Measurements from ENCODE around the gene DIPK1B. TPM values are rescaled to one million over a fixed set of nuclear protein-coding genes. Genes with fewer than 3 reads are reported as not detected.
"Not testable (repeated sequence)": the region's sequence is repeated elsewhere in the genome, so short reads cannot be mapped to it uniquely, and the experiment has no call there.

The DIPK1B gene
- total RNA-seq, 2 donors from 2014 or later, result 45.1 to 45.7 TPM

DNA sequence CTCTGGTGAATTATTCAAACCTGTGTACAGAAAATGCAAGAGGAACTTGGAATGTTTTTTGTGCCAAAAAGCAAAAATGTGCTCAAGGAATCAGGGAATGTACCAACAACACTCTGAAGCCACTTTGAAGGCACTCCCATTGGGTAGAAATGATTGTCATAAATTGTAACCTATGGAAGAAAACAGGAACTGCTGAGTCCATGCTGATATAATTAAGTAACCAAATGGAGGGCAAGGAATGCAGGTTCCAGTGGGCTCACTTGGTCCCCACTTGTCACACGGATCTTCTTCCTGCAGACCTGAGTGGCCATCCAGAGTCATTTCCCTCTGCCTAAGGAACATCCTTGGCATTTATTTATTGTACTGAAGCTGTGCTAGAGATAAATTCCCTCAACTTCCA, 38.9 kb downstream of the DIPK1B start:
- peaks cover 0 to 9% of the 10 kb centered on the region in 2 donors for H3K9me3 ChIP-seq
- peaks cover 0 to 23% of the 10 kb centered on the region in 2 donors for H3K4me1 ChIP-seq
- H3K4me3 ChIP-seq, result no peak overlapping the region
- TF ChIP-seq, protein P1, sequence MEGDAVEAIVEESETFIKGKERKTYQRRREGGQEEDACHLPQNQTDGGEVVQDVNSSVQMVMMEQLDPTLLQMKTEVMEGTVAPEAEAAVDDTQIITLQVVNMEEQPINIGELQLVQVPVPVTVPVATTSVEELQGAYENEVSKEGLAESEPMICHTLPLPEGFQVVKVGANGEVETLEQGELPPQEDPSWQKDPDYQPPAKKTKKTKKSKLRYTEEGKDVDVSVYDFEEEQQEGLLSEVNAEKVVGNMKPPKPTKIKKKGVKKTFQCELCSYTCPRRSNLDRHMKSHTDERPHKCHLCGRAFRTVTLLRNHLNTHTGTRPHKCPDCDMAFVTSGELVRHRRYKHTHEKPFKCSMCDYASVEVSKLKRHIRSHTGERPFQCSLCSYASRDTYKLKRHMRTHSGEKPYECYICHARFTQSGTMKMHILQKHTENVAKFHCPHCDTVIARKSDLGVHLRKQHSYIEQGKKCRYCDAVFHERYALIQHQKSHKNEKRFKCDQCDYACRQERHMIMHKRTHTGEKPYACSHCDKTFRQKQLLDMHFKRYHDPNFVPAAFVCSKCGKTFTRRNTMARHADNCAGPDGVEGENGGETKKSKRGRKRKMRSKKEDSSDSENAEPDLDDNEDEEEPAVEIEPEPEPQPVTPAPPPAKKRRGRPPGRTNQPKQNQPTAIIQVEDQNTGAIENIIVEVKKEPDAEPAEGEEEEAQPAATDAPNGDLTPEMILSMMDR (IDR thresholded peaks at IDR 0.05), result no peak
- no peaks in the 10 kb centered on the region for H3K36me3 ChIP-seq
- H3K27me3 ChIP-seq, result no peaks in the 10 kb centered on the region
- H3K27ac ChIP-seq, result no peak overlapping the region
- no peak for DNase-seq (ENCODE audit: low spot score)

DNA sequence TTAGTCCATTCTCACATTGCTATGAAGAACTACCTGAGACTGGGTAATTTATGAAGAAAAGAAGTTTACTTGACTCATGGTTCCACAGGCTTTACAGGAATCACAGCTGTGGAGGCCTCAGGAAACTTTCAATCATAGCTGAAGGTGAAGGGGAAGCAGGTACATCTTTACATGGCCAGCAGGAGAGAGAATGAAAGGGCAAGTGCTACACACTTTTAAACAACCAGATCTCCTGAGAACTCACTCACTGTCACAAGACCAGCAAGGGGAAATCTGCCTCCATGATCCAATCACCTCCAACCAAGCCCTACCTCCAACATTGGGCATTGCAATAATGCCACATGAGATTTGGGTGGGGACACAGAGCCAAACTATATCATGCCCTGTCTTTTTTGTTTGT, 39.4 kb downstream of the DIPK1B start:
- peaks cover 0 to 23% of the 10 kb centered on the region in 2 donors for H3K4me1 ChIP-seq
- peaks cover 0 to 11% of the 10 kb centered on the region in 2 donors for H3K9me3 ChIP-seq
- H3K36me3 ChIP-seq, result no peaks in the 10 kb centered on the region
- no peak overlapping the region for H3K27ac ChIP-seq
- no peak overlapping the region for H3K4me3 ChIP-seq
- no peak for DNase-seq (ENCODE audit: low spot score)
- H3K27me3 ChIP-seq, result no peaks in the 10 kb centered on the region
- TF ChIP-seq, protein P1 (IDR thresholded peaks at IDR 0.05), result no peak

GRCh38 chr9:136753371-136754058, 41.1 kb downstream of the DIPK1B start:
- no peaks in the 10 kb centered on the region for H3K27me3 ChIP-seq
- no peak overlapping the region for H3K4me3 ChIP-seq
- H3K9me3 ChIP-seq, result peaks cover 0 to 11% of the 10 kb centered on the region in 2 donors
- peaks cover 0 to 19% of the 10 kb centered on the region in 2 donors for H3K4me1 ChIP-seq
- TF ChIP-seq, protein P1 (IDR thresholded peaks at IDR 0.05), result no peak
- no peaks in the 10 kb centered on the region for H3K36me3 ChIP-seq
- no peak overlapping the region for H3K27ac ChIP-seq
- no peak for DNase-seq (ENCODE audit: low spot score)

- Histone ChIP-seq H3K27ac (no peak overlapping the region), H3K9me3 (peaks cover 0 to 11% of the 10 kb centered on the region in 2 donors), H3K36me3 (no peaks in the 10 kb centered on the region), H3K4me3 (no peak overlapping the region), H3K27me3 (no peaks in the 10 kb centered on the region), H3K4me1 (peaks cover 0 to 13% of the 10 kb centered on the region in 2 donors)
- TF ChIP-seq, protein P1 (IDR thresholded peaks at IDR 0.05), result no peak
- DNase-seq (ENCODE audit: low spot score), result no peak
Observed at GRCh38 chr9:136754059-136754572, 41.7 kb downstream of the DIPK1B start.

DNA sequence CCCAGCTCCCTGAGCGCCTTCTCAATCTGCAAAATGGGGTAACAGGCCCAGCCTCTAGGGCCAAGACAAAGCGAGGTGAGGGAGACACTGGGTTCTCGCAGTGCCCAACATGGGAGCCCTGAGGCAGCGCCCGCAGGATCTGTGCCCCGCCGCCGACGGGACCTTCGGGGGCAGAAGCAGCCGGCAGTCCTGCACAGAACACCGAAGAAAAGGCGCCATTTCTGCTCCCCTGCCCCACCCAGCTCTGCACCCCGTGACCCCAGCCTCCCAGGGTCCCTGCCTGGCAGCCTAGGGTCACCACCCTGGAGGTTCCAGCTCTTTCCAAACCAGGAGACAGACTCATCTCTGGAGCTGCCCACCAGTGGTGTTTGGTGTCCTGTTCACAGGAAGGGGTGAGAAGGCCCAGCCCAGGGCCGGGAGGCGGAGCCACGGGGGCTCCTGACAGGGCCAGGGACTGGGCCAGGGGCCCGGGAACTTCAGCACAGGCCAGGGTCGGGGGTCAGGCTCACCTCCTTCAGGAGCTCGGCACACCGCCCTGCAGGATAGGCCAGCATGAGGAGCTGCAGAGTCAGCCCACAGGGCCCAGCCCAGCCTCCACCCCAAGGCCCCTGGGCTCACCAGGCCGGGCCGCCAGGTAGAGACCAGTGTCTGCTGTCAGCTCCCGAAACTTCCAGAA, 42.4 kb downstream of the DIPK1B start:
- Histone ChIP-seq H3K27ac (no peak overlapping the region), H3K36me3 (no peaks in the 10 kb centered on the region), H3K4me1 (peaks cover 0 to 7% of the 10 kb centered on the region in 2 donors), H3K4me3 (no peak overlapping the region), H3K27me3 (no peaks in the 10 kb centered on the region), H3K9me3 (peaks cover 0 to 11% of the 10 kb centered on the region in 2 donors)
- TF ChIP-seq, protein P1 (IDR thresholded peaks at IDR 0.05), result no peak
- DNase-seq (ENCODE audit: low spot score), result no peak

DNA sequence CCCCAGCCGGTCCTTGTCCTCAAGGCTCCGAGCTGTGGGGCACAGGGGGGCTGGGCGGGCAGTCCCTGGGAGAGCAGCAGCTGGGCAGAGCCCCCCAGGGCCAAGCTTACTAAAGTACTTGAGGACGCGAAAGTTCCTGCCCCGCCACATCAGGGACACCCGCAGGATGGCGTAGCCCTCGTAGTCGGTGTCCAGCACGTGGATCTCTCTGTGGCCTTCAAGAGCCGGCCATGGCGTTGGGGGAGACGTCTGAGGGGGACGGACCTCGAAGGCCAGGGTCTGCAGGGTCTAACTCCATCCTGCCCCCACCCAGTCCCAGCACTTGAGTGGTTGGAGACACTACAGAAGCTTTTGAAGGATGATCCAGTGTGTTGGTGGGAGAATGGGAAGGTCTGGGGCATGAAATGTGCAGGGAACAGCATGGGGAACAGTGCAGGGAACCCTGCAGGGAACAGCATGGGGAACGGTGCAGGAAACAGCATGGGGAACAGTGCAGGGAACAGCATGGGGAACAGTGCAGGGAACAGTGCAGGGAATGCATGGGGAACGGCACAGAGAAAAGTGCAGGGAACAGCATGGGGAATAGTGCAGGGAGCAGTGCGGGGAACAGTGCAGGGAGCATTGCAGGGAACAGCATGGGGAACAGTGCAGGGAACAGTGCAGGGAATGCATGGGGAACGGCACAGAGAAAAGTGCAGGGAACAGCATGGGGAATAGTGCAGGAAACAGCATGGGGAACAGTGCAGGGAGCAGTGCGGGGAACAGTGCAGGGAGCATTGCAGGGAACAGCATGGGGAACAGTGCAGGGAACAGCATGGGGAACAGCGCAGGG, 43.1 kb downstream of the DIPK1B start:
- DNase-seq (ENCODE audit: low spot score); H3K36me3 ChIP-seq: not testable (repeated sequence)

More for the DNA sequence above, 43.1 kb downstream of the DIPK1B start:
- not testable (repeated sequence) for H3K4me3 ChIP-seq, H3K27ac ChIP-seq, H3K4me1 ChIP-seq, H3K27me3 ChIP-seq
- peaks cover 0 to 11% of the 10 kb centered on the region in 2 donors for H3K9me3 ChIP-seq

Measured in right atrium auricular region (tissue), 2 donors.